ENCODE data around the gene KPNA4.

KPNA4 gene, protein sequence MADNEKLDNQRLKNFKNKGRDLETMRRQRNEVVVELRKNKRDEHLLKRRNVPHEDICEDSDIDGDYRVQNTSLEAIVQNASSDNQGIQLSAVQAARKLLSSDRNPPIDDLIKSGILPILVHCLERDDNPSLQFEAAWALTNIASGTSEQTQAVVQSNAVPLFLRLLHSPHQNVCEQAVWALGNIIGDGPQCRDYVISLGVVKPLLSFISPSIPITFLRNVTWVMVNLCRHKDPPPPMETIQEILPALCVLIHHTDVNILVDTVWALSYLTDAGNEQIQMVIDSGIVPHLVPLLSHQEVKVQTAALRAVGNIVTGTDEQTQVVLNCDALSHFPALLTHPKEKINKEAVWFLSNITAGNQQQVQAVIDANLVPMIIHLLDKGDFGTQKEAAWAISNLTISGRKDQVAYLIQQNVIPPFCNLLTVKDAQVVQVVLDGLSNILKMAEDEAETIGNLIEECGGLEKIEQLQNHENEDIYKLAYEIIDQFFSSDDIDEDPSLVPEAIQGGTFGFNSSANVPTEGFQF

DNA sequence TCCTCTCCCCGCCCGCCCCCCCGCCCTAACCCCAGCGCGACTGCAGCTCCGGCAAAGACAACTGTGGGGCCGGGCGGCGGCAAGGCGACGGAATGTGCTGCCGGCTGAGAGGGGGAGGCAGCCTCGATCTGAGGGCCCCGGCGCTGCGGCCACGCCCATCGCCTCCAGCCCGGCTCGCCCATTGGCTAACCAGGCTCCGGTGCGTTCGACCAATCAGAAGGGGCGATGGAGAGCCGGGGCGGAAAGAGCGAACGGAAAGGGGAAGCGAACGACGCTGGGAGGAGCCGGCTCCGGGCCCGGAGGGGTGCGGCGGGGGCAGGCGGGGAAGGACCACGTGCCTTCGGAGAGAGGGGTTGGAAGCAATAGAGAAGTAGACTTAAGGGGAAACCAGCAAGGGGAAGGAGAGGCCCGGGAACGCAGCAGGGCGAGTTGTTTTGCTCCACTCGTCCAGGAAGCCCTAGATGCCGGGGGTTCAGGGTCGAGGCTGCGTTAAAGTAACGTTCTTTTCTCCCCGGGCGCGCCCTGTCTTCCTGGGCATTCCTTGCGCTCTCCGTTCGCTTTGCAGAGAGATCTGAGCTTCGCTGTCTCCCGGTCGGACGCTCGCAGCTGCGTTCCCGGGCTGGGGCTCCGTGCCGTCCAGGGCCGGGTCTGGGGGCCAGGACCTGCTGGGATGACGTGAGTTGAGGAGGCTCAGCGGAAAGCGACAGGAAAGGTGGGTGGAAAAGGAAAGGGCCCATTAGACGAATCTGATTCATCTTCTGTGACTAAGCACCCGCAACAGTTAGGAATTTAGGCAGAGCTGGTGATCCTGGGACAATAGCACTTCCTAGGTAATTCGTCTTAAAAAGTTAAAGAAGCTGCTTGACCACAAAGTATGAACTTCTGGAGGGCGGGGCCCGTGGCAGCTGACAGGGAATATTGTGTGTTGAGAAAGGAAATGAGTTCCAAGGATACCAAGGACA is at the start of gene KPNA4:
Gene KPNA4, minus strand, starts transcription at position 130 of the 962 bp plus-strand sequence. CDS start 289 bp downstream, outside the sequence.
- in situ Hi-C loops (cut with MboI; ENCODE audit: low pct_unique_long_range_greater_than_20kb, low sequenced_read_pairs, unreplicated experiment), result no loop called here
- TF ChIP-seq, protein P1, sequence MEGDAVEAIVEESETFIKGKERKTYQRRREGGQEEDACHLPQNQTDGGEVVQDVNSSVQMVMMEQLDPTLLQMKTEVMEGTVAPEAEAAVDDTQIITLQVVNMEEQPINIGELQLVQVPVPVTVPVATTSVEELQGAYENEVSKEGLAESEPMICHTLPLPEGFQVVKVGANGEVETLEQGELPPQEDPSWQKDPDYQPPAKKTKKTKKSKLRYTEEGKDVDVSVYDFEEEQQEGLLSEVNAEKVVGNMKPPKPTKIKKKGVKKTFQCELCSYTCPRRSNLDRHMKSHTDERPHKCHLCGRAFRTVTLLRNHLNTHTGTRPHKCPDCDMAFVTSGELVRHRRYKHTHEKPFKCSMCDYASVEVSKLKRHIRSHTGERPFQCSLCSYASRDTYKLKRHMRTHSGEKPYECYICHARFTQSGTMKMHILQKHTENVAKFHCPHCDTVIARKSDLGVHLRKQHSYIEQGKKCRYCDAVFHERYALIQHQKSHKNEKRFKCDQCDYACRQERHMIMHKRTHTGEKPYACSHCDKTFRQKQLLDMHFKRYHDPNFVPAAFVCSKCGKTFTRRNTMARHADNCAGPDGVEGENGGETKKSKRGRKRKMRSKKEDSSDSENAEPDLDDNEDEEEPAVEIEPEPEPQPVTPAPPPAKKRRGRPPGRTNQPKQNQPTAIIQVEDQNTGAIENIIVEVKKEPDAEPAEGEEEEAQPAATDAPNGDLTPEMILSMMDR (IDR thresholded peaks at IDR 0.05; ENCODE audit: extremely low read depth, insufficient read depth, missing control alignments), result no peak
- DNase-seq (ENCODE audit: low spot score), result peak; percentile 97

DNA sequence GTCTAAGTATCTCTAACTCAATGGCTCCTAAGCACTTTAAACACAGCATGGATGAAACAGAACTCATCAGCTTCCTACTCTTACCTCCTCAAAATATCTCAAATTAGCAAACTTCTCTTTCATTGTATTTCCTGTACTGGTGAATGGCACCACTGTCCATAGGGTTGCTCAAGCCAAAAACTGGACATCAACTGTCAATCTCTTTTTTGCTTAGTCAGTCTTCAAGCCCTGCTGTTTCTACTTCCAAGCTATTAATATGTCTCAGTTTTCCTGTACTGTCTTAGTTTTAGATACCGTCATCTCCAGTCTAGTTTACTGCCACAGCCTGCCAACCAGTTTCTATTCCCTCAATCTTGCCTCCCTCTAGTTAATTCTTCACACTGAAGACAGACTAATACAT is 48.3 kb upstream of the KPNA4 start:
- no peak for DNase-seq (ENCODE audit: low spot score)
- TF ChIP-seq, protein P1 (IDR thresholded peaks at IDR 0.05; ENCODE audit: extremely low read depth, insufficient read depth, missing control alignments), result no peak
- in situ Hi-C loops (cut with MboI; ENCODE audit: low pct_unique_long_range_greater_than_20kb, low sequenced_read_pairs, unreplicated experiment), result no loop called here

DNA sequence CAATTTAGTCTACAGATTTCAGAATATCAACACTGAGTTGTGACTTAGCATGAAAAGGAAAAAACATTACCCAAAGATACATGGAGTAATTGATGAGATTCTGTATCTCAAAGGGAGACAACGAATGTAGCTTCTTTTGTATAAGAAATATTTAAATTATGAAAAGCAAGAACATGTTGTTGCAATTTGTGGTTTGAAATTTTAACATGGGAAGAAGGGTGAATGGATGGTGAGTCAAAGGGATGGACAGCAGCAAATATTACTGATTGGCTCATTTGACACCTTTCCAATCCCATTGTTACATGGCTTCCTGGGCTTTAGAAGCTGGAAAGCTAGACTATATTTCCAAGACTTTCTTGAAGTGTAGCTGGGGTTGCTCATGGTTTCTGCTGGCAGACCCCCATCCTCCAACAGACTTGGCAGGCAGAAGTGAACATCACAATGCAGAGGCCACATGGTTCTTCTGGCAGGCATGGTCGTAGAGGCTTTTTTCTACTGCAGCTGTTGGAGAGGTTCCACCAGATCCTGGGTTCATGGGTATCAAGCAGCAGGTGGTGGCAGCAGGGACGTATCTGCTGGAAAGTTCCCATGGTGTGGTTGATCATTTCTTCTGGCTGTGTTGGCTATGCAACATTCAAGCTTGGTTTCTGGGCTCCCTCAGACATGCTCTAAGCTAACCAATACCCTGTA is 47.2 kb upstream of the KPNA4 start:
- in situ Hi-C loops (cut with MboI; ENCODE audit: low pct_unique_long_range_greater_than_20kb, low sequenced_read_pairs, unreplicated experiment), result no loop called here
- TF ChIP-seq, protein P1 (IDR thresholded peaks at IDR 0.05; ENCODE audit: extremely low read depth, insufficient read depth, missing control alignments), result no peak
- DNase-seq (ENCODE audit: low spot score), result no peak

DNA sequence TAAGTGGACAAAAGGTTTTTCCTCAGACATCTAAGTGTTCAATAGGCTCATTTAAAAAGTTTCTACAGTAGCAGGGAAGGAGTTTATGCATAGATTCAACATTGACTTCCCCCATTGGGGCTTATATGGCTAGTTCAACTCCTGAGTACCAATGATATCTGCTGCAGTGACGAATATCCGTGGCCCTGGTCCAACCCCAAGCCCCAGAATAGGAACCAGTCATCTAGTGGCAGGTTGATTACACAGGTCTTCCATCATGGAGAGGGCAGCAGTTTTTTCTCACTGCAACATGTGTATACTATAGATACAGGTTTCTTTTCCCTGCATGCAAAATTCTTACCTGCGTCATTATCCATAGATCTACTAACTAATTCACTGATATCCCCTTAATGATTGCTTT is 45.8 kb upstream of the KPNA4 start:
- in situ Hi-C loops (cut with MboI; ENCODE audit: low pct_unique_long_range_greater_than_20kb, low sequenced_read_pairs, unreplicated experiment), result no loop called here
- DNase-seq (ENCODE audit: low spot score), result no peak
- TF ChIP-seq, protein P1 (IDR thresholded peaks at IDR 0.05; ENCODE audit: extremely low read depth, insufficient read depth, missing control alignments), result no peak

DNA sequence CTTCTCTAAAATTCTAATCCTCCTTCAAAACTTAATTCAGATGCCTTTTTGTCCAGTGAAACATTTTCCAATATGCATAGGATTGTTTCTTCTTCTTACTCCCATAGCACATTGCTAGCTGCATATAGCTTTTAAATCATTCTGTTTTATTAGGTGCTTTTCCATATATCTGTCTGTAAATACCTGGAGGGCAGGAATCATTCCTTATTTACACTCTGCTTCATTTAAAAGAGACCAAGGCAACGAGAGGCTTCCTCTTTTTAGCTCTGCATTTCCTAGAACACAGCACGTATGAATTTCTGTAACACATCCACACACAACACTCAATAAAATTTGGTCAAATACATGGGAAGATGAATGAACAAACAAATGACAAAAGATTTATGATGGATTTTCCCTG is 43.5 kb upstream of the KPNA4 start:
- in situ Hi-C loops (cut with MboI; ENCODE audit: low pct_unique_long_range_greater_than_20kb, low sequenced_read_pairs, unreplicated experiment), result no loop called here
- DNase-seq (ENCODE audit: low spot score), result no peak
- TF ChIP-seq, protein P1 (IDR thresholded peaks at IDR 0.05; ENCODE audit: extremely low read depth, insufficient read depth, missing control alignments), result no peak

DNA sequence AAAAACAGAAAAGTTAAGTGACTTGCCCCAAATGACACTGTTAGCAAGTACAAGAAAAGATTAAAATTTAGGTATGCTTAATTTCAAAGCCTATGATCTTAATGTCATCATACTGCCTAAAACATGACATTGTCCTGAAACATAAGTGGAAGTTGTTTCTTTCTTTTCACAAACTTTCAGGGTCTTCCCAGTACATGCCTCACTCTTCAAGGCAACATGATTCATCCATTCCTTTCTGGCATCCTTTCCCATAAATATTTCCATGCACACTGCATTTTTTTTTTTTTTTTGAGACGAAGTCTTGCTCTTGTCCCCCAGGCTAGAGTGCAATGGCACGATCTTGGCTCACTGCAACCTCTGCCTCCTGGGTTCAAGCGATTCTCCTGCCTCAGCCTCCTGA is 42.5 kb upstream of the KPNA4 start:
- in situ Hi-C loops (cut with MboI; ENCODE audit: low pct_unique_long_range_greater_than_20kb, low sequenced_read_pairs, unreplicated experiment), result no loop called here
- DNase-seq (ENCODE audit: low spot score), result no peak
- TF ChIP-seq, protein P1 (IDR thresholded peaks at IDR 0.05; ENCODE audit: extremely low read depth, insufficient read depth, missing control alignments), result no peak
